AG10803 (cell line): ENCODE data around the gene CBX6.
"Not testable (repeated sequence)": the region's sequence is repeated elsewhere in the genome, so short reads cannot be mapped to it uniquely, and the experiment has no call there.

Experiments
- DNase-seq: peaks from one replicate; pipeline ENCODE4 v3.0.0; 2010; ENCODE audit warnings: low read depth
- H3K4me3 ChIP-seq: 2 replicates; pipeline ENCODE4 v1.5.1; 2011; ENCODE audit warnings: mild to moderate bottlenecking, low read length, control low read depth
- CTCF ChIP-seq: conservative IDR thresholded peaks from 2 replicates; pipeline ENCODE4 v1.5.1; 2011; ENCODE audit warnings: mild to moderate bottlenecking, low read length, control low read depth, inconsistent platforms

CBX6 gene

DNA sequence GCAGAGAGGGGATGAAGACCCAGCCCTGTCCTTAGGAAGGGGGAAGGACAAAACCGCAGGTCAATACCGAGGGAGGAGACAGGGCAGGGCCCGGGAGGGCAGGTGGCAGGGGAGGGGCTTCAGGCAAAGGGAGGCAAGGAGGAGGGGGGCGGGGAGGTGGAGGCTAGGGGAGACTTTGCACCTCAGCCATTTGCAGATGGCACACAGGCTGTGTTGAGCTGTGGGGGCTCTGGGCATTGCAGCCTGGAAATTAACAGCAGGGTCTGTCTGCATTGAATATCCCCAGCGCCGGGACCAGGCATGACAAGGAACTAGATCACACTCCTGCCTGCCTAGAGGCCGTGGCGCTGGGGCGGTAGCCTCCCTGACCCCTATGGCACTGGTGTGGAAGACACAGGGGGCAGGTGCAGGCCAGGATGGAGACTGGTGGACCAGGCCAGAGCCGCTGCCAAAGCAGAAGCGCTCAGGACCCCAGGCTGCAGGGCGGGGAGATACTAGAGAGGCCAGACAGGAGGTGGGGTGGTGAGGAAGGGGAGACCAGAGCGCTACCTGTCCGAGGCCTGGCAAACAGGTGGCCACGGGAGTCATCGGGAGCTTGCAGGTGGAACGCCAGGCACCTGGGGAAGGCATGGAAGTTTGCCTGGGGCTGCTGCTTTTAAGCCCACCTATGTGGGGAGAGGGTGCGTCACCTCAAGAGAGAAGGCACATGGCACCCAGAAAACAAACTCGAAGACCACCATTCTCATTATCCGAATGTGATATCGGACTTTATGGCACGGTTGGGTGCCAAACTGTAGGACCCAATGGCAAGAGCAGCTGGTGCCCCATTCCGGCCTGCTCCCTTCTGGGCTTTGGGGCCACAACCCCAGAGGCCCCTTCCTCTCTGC lies 11.5 kb downstream of the CBX6 start:
- TF ChIP-seq CTCF, result no peak
- no peak for DNase-seq
- H3K4me3 ChIP-seq, result no peak overlapping the region

GRCh38 chr22:38859581-38860282 lies 12.3 kb downstream of the CBX6 start:
- TF ChIP-seq CTCF, result no peak
- no peak for DNase-seq
- no peak overlapping the region for H3K4me3 ChIP-seq

DNA sequence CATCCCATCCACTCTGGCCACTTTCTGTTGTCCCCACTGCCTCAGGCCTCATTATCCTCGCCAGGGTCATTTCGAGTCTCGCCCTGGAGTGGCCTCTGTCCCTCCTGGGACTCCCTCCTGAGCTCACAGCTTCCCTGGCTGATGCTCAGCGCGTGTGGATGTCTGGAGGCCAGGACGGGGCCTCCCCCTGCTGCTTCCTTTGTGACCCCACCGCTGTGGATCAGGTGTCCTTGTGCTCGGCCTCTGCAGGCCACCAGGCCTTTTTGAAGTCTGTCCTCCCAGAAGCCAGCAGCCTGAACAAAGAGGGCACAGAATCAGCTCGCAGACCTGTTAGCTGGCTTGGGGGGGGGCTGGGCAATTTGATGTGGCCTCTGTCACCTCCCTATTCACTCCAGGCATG lies 13.5 kb downstream of the CBX6 start:
- TF ChIP-seq CTCF, result no peak
- H3K4me3 ChIP-seq, result no peak overlapping the region
- no peak for DNase-seq

- not testable (repeated sequence) for DNase-seq
Observed at GRCh38 chr22:38854476-38854875, 17.5 kb downstream of the CBX6 start.

GRCh38 chr22:38853883-38854282 lies 18.1 kb downstream of the CBX6 start:
- not testable (repeated sequence) for DNase-seq, H3K4me3 ChIP-seq

More at GRCh38 chr22:38854476-38854875, 17.5 kb downstream of the CBX6 start:
- H3K4me3 ChIP-seq, result not testable (repeated sequence)

- no peak overlapping the region for H3K4me3 ChIP-seq
- DNase-seq, result no peak
- TF ChIP-seq CTCF, result no peak
Observed at GRCh38 chr22:38853196-38853651, 18.8 kb downstream of the CBX6 start.

DNA sequence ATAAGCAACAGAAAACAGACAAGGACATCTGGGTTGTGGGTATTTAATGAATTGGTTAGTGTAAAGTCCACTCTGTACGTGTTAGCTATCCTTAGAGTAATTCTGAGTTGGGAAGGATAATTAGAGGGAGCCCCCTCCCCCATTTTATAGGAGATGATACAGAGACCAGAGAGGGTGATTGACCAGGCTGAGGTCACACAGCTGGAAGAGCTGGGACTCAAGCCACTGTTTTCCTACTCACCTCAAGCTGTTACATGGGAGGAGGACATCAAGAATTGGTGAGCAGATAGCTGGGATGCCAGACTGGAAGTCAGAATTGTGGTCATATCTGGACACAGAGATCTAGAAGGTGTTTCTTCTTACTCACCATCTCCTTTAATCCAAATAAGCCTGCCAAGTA lies 19.5 kb downstream of the CBX6 start:
- no peak for DNase-seq
- H3K4me3 ChIP-seq, result no peak overlapping the region
- TF ChIP-seq CTCF, result no peak
